Loucy (cell line): Measurements from ENCODE around the gene SPOCK1.
"Not testable (repeated sequence)": the region's sequence is repeated elsewhere in the genome, so short reads cannot be mapped to it uniquely, and the experiment has no call there.

ENCODE experiments used
- CTCF ChIP-seq: fragments of 200-600 bp; sonication (generic); conservative IDR thresholded peaks from 2 replicates; pipeline ENCODE4 v1.5.1; 2014; ENCODE audit warnings: mild to moderate bottlenecking, antibody characterized with exemption, low read length
- EZH2phosphoT487 ChIP-seq: fragments of 200-600 bp; IDR thresholded peaks from 2 replicates; pipeline ENCODE4 v1.6.1; 2018; ENCODE audit warnings: antibody characterized with exemption, mild to moderate bottlenecking, moderate library complexity, borderline replicate concordance

DNA sequence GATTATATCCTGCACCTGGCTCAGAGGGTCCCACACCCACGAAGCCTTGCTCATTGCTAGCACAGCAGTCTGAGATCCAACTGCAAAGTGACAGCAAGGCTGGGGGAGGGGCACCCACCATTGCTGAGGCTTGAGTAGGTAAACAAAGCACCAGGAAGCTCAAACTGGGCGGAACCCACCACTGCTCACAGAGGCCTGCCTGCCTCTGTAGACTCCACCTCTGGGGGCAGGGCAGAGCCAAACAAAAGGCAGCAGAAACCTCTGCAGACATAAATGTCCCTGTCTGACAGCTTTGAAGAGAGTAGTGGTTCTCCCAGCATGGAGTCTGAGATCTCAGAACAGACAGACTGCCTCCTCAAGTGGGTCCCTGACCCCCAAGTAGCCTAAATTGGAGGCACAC, 36.3 kb upstream of the SPOCK1 start:
- not testable (repeated sequence) for TF ChIP-seq CTCF, EZH2phosphoT487
